SU-DHL-6 (cell line): ENCODE results near the gene DIAPH1.

Source experiments
- H2AFZ ChIP-seq: fragments of 200-600 bp; sonication (generic); 2 replicates; pipeline ENCODE4 v1.6.1; 2014; ENCODE audit warnings: low read depth, mild to moderate bottlenecking, moderate library complexity, mixed read lengths, antibody characterized with exemption, low read length; ENCODE audit not compliant: severe bottlenecking
- H3F3A ChIP-seq: fragments of 200-600 bp; shearing (Covaris generic); 2 replicates; pipeline ENCODE4 v1.6.0; 2016; ENCODE audit warnings: antibody characterized with exemption, mild to moderate bottlenecking; ENCODE audit not compliant: insufficient read depth
- H3K27ac ChIP-seq: fragments of 200-600 bp; sonication (generic); 2 replicates; pipeline ENCODE4 v1.5.1; 2016; ENCODE audit warnings: low read depth, mild to moderate bottlenecking, low read length, moderate library complexity, mixed read lengths
- H3K27me3 ChIP-seq: fragments of 200-600 bp; sonication (generic), shearing (Covaris generic); 2 replicates; pipeline ENCODE4 v1.6.0; 2014; ENCODE audit warnings: mild to moderate bottlenecking, low read length
- H3K36me3 ChIP-seq: fragments of 200-600 bp; sonication (generic); 2 replicates; pipeline ENCODE4 v1.6.1; 2014; ENCODE audit warnings: mild to moderate bottlenecking, low read length, mixed read lengths
- H3K4me2 ChIP-seq: fragments of 300-600, 200-600 bp; shearing (Covaris generic), sonication (generic); 2 replicates; pipeline ENCODE4 v1.6.0; 2014; ENCODE audit warnings: low read length, low read depth, mild to moderate bottlenecking; ENCODE audit not compliant: poor library complexity, severe bottlenecking
- H3K4me3 ChIP-seq: fragments of 200-600 bp; sonication (generic); 2 replicates; pipeline ENCODE4 v1.5.1; 2014; ENCODE audit warnings: antibody characterized with exemption, low read length, mild to moderate bottlenecking, mixed read lengths; ENCODE audit not compliant: insufficient read depth, poor library complexity, severe bottlenecking
- H3K79me2 ChIP-seq: fragments of 200-600 bp; sonication (generic); 2 replicates; pipeline ENCODE4 v1.6.1; 2014; ENCODE audit warnings: mild to moderate bottlenecking, low read length, moderate library complexity; ENCODE audit not compliant: insufficient read depth
- H3K9ac ChIP-seq: fragments of 200-600 bp; sonication (generic); 2 replicates; pipeline ENCODE4 v1.7.0; 2014; ENCODE audit warnings: mild to moderate bottlenecking, low read length
- H3K9me2 ChIP-seq: fragments of 200-600 bp; sonication (generic); replicated peaks from 2 replicates; pipeline ENCODE4 v1.6.1; 2014; ENCODE audit warnings: low read length; ENCODE audit not compliant: insufficient read depth
- H3K9me3 ChIP-seq: fragments of 200-600 bp; sonication (generic); 2 replicates; pipeline ENCODE4 v1.6.1; 2014; ENCODE audit warnings: low read length, mixed read lengths; ENCODE audit not compliant: insufficient read depth
- H4K20me1 ChIP-seq: fragments of 200-600 bp; sonication (generic); 2 replicates; pipeline ENCODE4 v1.6.1; 2014; ENCODE audit warnings: low read depth, mild to moderate bottlenecking, antibody characterized with exemption, low read length, moderate library complexity, mixed read lengths
- CTCF ChIP-seq: fragments of 200-600 bp; sonication (generic); IDR thresholded peaks from one replicate; pipeline ENCODE4 v1.5.1; 2017; ENCODE audit warnings: antibody characterized with exemption, mild to moderate bottlenecking, low read length, moderate library complexity; ENCODE audit not compliant: insufficient read depth, poor library complexity, severe bottlenecking
- EZH2phosphoT487 ChIP-seq: fragments of 200-600 bp; sonication (generic), shearing (Covaris generic); conservative IDR thresholded peaks from 2 replicates; pipeline ENCODE4 v1.6.1; 2018; ENCODE audit warnings: mild to moderate bottlenecking, antibody characterized with exemption, low read length, moderate library complexity, mixed read lengths

The DIAPH1 gene

DNA sequence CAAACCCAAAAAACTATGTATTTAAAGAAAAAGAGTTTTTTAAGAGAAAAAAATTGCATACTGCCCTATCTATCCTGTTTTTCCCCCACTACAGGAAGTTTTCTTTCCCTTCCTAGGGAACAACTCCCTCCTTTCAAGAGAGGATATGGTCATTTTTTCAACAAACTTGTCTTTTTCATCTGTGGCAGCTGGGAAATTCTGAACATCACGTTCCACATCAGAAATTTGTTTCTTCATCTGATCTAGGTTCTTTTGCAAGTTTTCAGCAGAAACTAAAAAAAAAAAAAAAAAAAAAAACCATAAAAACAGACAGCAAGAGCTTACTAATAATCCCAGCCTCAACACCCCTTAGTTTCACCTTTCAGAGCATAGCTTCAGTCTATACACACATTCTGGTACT, 91.4 kb downstream of the DIAPH1 start:
- Histone ChIP-seq H3K27me3 (no peaks in the 10 kb centered on the region), H2AFZ (no peak overlapping the region), H3K4me3 (peak overlapping the region; percentile 57), H3K79me2 (peaks cover 57% of the 10 kb centered on the region), H3K9me2 (no peaks in the 10 kb centered on the region), H3K9me3 (no peaks in the 10 kb centered on the region), H3K9ac (peak overlapping the region; percentile 86), H3K36me3 (peaks cover 30% of the 10 kb centered on the region), H3K4me2 (peak overlapping the region; percentile 94), H3K27ac (peak overlapping the region; percentile 99), H4K20me1 (no peaks in the 10 kb centered on the region), H3F3A (peaks cover 68% of the 10 kb centered on the region)
- TF ChIP-seq EZH2phosphoT487 (no peak), CTCF (no peak)

- no peaks in the 10 kb centered on the region for H3K9me3 ChIP-seq
- peak overlapping the region; percentile 24 for H3K4me3 ChIP-seq
- no peak for TF ChIP-seq EZH2phosphoT487
- TF ChIP-seq CTCF = no peak
- peak overlapping the region; percentile 86 for H3K9ac ChIP-seq
- peaks cover 62% of the 10 kb centered on the region for H3F3A ChIP-seq
- no peaks in the 10 kb centered on the region for H3K9me2 ChIP-seq
- peak overlapping the region; percentile 94 for H3K4me2 ChIP-seq
- H3K79me2 ChIP-seq = peaks cover 64% of the 10 kb centered on the region
- no peak overlapping the region for H2AFZ ChIP-seq
- H3K27me3 ChIP-seq = no peaks in the 10 kb centered on the region
- peaks cover 45% of the 10 kb centered on the region for H3K36me3 ChIP-seq
- H3K27ac ChIP-seq = peak overlapping the region; percentile 99
- H4K20me1 ChIP-seq = no peaks in the 10 kb centered on the region
Measured at GRCh38 chr5:141525653-141526052, 93.1 kb downstream of the DIAPH1 start.

- no peaks in the 10 kb centered on the region for H4K20me1 ChIP-seq
- no peaks in the 10 kb centered on the region for H3K9me2 ChIP-seq
- H3K27me3 ChIP-seq = no peaks in the 10 kb centered on the region
- H3K4me2 ChIP-seq = peak overlapping the region; percentile 94
- H3K36me3 ChIP-seq = peaks cover 45% of the 10 kb centered on the region
- TF ChIP-seq EZH2phosphoT487 = no peak
- TF ChIP-seq CTCF = peak; percentile 100
- peaks cover 58% of the 10 kb centered on the region for H3F3A ChIP-seq
- H3K27ac ChIP-seq = peak overlapping the region; percentile 99
- H2AFZ ChIP-seq = no peak overlapping the region
- H3K4me3 ChIP-seq = peak overlapping the region; percentile 24
- peaks cover 64% of the 10 kb centered on the region for H3K79me2 ChIP-seq
- H3K9ac ChIP-seq = peak overlapping the region; percentile 86
- H3K9me3 ChIP-seq = no peaks in the 10 kb centered on the region
Measured at GRCh38 chr5:141524604-141525597, 93.9 kb downstream of the DIAPH1 start.
